ENCODE data around the gene GPR68.

DNA sequence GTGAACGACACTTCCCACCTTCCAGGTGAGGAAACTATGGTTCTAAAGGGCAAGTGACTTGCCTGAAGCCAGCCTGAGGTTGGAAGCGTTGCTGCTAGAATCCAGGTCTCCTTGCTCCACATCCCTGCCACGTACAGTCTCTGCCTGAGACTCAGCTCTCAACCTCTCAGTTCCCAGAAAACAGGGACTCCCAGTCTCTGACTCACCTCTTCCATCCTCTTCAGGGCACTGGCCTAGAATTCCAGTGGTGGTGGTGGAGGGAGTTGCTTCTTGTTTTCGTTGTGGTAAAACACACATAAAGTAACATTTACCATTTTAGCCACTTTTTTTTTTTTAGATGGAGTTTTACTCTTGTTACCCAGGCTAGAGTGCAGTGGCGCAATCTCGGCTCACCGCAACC lies 7.3 kb downstream of the GPR68 start:
- no peak for TF ChIP-seq ZNF214 (tag by site-specific recombination; IDR thresholded peaks at IDR 0.05; ENCODE audit: borderline replicate concordance)
- TF ChIP-seq SCRT2 (tag by site-specific recombination; IDR thresholded peaks at IDR 0.05): no peak
- TF ChIP-seq, protein P1, sequence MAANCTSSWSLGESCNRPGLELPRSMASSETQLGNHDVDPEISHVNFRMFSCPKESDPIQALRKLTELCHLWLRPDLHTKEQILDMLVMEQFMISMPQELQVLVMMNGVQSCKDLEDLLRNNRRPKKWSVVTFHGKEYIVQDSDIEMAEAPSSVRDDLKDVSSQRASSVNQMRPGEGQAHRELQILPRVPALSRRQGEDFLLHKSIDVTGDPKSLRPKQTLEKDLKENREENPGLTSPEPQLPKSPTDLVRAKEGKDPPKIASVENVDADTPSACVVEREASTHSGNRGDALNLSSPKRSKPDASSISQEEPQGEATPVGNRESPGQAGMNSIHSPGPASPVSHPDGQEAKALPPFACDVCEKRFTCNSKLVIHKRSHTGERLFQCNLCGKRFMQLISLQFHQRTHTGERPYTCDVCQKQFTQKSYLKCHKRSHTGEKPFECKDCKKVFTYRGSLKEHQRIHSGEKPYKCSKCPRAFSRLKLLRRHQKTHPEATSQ (tag by site-specific recombination; IDR thresholded peaks at IDR 0.05): no peak
